Loucy (cell line): Measurements from ENCODE around the gene GP5.

Source experiments
- H2AFZ ChIP-seq: fragments of 200-600 bp; sonication (generic); 2 replicates; pipeline ENCODE4 v1.6.0; 2016; ENCODE audit warnings: antibody characterized with exemption, mild to moderate bottlenecking, low read length, moderate library complexity
- H3F3A ChIP-seq: fragments of 200-600 bp; 2 replicates; pipeline ENCODE4 v1.6.0; 2016; ENCODE audit warnings: antibody characterized with exemption, low read depth, mild to moderate bottlenecking
- H3K27me3 ChIP-seq: fragments of 200-600 bp; sonication (generic); 2 replicates; pipeline ENCODE4 v1.6.1; 2014; ENCODE audit warnings: low read length, mild to moderate bottlenecking; ENCODE audit not compliant: insufficient read depth, poor library complexity, severe bottlenecking
- H3K36me3 ChIP-seq: fragments of 200-600 bp; sonication (generic); 2 replicates; pipeline ENCODE4 v1.6.1; 2016; ENCODE audit warnings: low read length; ENCODE audit not compliant: insufficient read depth
- H3K4me1 ChIP-seq: fragments of 200-600 bp; sonication (generic); 2 replicates; pipeline ENCODE4 v1.5.1; 2014; ENCODE audit warnings: low read length, mild to moderate bottlenecking; ENCODE audit not compliant: insufficient read depth, poor library complexity, severe bottlenecking
- H3K4me2 ChIP-seq: fragments of 200-600 bp; sonication (generic); 2 replicates; pipeline ENCODE4 v1.6.0; 2014; ENCODE audit warnings: antibody characterized with exemption, low read length, low read depth, mild to moderate bottlenecking; ENCODE audit not compliant: poor library complexity, severe bottlenecking
- H3K4me3 ChIP-seq: fragments of 200-600 bp; sonication (generic); 2 replicates; pipeline ENCODE4 v1.5.1; 2014; ENCODE audit warnings: low read length, mild to moderate bottlenecking, mixed read lengths; ENCODE audit not compliant: poor library complexity, severe bottlenecking
- H3K79me2 ChIP-seq: fragments of 200-600 bp; sonication (generic); 2 replicates; pipeline ENCODE4 v1.6.1; 2014; ENCODE audit warnings: low read length; ENCODE audit not compliant: insufficient read depth
- H3K9ac ChIP-seq: fragments of 200-600 bp; sonication (generic); 2 replicates; pipeline ENCODE4 v1.6.0; 2014; ENCODE audit warnings: mild to moderate bottlenecking, low read depth, low read length, moderate library complexity; ENCODE audit not compliant: poor library complexity, severe bottlenecking
- H3K9me2 ChIP-seq: fragments of 200-600 bp; sonication (generic); replicated peaks from 2 replicates; pipeline ENCODE4 v1.6.1; 2016; ENCODE audit warnings: low read depth, low read length, mixed read lengths
- H3K9me3 ChIP-seq: fragments of 200-600 bp; sonication (generic); 2 replicates; pipeline ENCODE4 v1.6.1; 2014; ENCODE audit warnings: mild to moderate bottlenecking, antibody characterized with exemption, low read length, low read depth; ENCODE audit not compliant: insufficient read depth
- H4K20me1 ChIP-seq: fragments of 200-600 bp; sonication (generic); 2 replicates; pipeline ENCODE4 v1.6.0; 2014; ENCODE audit warnings: antibody characterized with exemption, low read length, mild to moderate bottlenecking; ENCODE audit not compliant: insufficient read depth, poor library complexity, severe bottlenecking
- CTCF ChIP-seq: fragments of 200-600 bp; sonication (generic); conservative IDR thresholded peaks from 2 replicates; pipeline ENCODE4 v1.5.1; 2014; ENCODE audit warnings: mild to moderate bottlenecking, antibody characterized with exemption, low read length
- EZH2phosphoT487 ChIP-seq: fragments of 200-600 bp; IDR thresholded peaks from 2 replicates; pipeline ENCODE4 v1.6.1; 2018; ENCODE audit warnings: antibody characterized with exemption, mild to moderate bottlenecking, moderate library complexity, borderline replicate concordance

The GP5 gene

GRCh38 chr3:194350726-194351071 is 48.4 kb downstream of the GP5 start:
- Histone ChIP-seq H3K4me3 (no peak overlapping the region), H4K20me1 (no peaks in the 10 kb centered on the region), H3K79me2 (no peaks in the 10 kb centered on the region), H3K9ac (no peak overlapping the region), H3K4me2 (no peak overlapping the region), H3K9me2 (no peaks in the 10 kb centered on the region), H3K9me3 (no peaks in the 10 kb centered on the region), H3K36me3 (no peaks in the 10 kb centered on the region), H2AFZ (no peak overlapping the region), H3K4me1 (no peaks in the 10 kb centered on the region), H3K27me3 (no peaks in the 10 kb centered on the region), H3F3A (no peaks in the 10 kb centered on the region)
- TF ChIP-seq EZH2phosphoT487 (no peak), CTCF (no peak)

GRCh38 chr3:194348354-194348753 is 50.7 kb downstream of the GP5 start:
- H3K4me2 ChIP-seq = no peak overlapping the region
- no peak overlapping the region for H3K9ac ChIP-seq
- no peaks in the 10 kb centered on the region for H3K27me3 ChIP-seq
- no peak overlapping the region for H2AFZ ChIP-seq
- H3K79me2 ChIP-seq = no peaks in the 10 kb centered on the region
- no peaks in the 10 kb centered on the region for H3K36me3 ChIP-seq
- H3K9me2 ChIP-seq = no peaks in the 10 kb centered on the region
- H3F3A ChIP-seq = no peaks in the 10 kb centered on the region
- TF ChIP-seq CTCF (no peak), EZH2phosphoT487 (no peak)
- H3K4me3 ChIP-seq = no peak overlapping the region
- H3K4me1 ChIP-seq = no peaks in the 10 kb centered on the region
- no peaks in the 10 kb centered on the region for H3K9me3 ChIP-seq
- H4K20me1 ChIP-seq = no peaks in the 10 kb centered on the region

DNA sequence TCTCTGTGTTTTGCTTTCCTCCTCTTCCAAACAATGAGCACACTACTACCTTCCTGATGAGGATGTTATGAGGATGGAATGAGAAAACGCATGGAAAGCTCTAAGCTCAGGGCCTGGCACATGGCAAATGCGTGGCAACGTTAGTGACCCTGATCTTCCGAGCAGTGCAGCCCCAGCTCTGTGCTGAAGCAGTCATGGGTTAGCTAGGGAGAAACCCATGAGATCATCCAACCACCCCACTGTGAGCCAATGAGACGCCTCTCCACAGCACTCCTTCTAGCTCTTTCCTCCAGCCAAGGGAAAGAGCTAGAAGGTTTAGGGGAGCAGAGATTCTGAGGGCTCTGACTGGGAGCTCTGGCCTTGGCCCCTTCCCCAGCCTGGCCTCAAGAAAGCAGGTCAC is 52.4 kb downstream of the GP5 start:
- no peak overlapping the region for H3K9ac ChIP-seq
- H3F3A ChIP-seq = no peaks in the 10 kb centered on the region
- H3K4me2 ChIP-seq = no peak overlapping the region
- H3K4me1 ChIP-seq = no peaks in the 10 kb centered on the region
- H3K4me3 ChIP-seq = no peak overlapping the region
- H3K9me3 ChIP-seq = no peaks in the 10 kb centered on the region
- no peaks in the 10 kb centered on the region for H3K9me2 ChIP-seq
- no peaks in the 10 kb centered on the region for H4K20me1 ChIP-seq
- no peaks in the 10 kb centered on the region for H3K79me2 ChIP-seq
- H3K36me3 ChIP-seq = no peaks in the 10 kb centered on the region
- H2AFZ ChIP-seq = no peak overlapping the region
- no peak for TF ChIP-seq EZH2phosphoT487
- TF ChIP-seq CTCF = no peak
- no peaks in the 10 kb centered on the region for H3K27me3 ChIP-seq
